Measurements from ENCODE around the gene ZCCHC24.
A peak's percentile ranks its signal among the peaks of the same experiment; 100 is the strongest.

The ZCCHC24 gene

GRCh38 chr10:79355420-79356017 lies 89.9 kb downstream of the ZCCHC24 start:
- DNase-seq = no peak

- no peak for DNase-seq
Observed at GRCh38 chr10:79354615-79355014, 90.8 kb downstream of the ZCCHC24 start.

GRCh38 chr10:79354141-79354540 lies 91.3 kb downstream of the ZCCHC24 start:
- DNase-seq = no peak

GRCh38 chr10:79353726-79354125 lies 91.7 kb downstream of the ZCCHC24 start:
- no peak for DNase-seq

GRCh38 chr10:79353000-79353406 lies 92.4 kb downstream of the ZCCHC24 start:
- DNase-seq = no peak

- DNase-seq = no peak
Observed at GRCh38 chr10:79352035-79352877, 93.2 kb downstream of the ZCCHC24 start.

- DNase-seq = no peak
Observed at GRCh38 chr10:79351332-79351731, 94.1 kb downstream of the ZCCHC24 start.

GRCh38 chr10:79350407-79351154 lies 94.8 kb downstream of the ZCCHC24 start:
- DNase-seq = no peak

- DNase-seq = no peak
Observed at GRCh38 chr10:79349766-79350406, 95.5 kb downstream of the ZCCHC24 start.

- no peak for DNase-seq
Observed at GRCh38 chr10:79349072-79349491, 96.3 kb downstream of the ZCCHC24 start.

- DNase-seq = no peak
Observed at GRCh38 chr10:79348640-79348988, 96.8 kb downstream of the ZCCHC24 start.

GRCh38 chr10:79347894-79348639 lies 97.4 kb downstream of the ZCCHC24 start:
- DNase-seq = peak; percentile 45

- peak; percentile 92 for DNase-seq
Observed at GRCh38 chr10:79347226-79347893, 98.1 kb downstream of the ZCCHC24 start, which contains the start of gene PPIF. TSS of gene PPIF (plus strand) at chr10:79347469. CDS start at chr10:79347549, 80 bp downstream.

- DNase-seq = peak; percentile 55
Observed at GRCh38 chr10:79346388-79347225, 98.8 kb downstream of the ZCCHC24 start.

GRCh38 chr10:79346012-79346340 lies 99.4 kb downstream of the ZCCHC24 start:
- no peak for DNase-seq

- no peak for DNase-seq
Observed at GRCh38 chr10:79345241-79346011, 100.0 kb downstream of the ZCCHC24 start.

- DNase-seq = no peak
Observed at GRCh38 chr10:79344502-79345195, 100.8 kb downstream of the ZCCHC24 start.

GRCh38 chr10:79342811-79343561 lies 102.4 kb downstream of the ZCCHC24 start:
- DNase-seq = no peak

GRCh38 chr10:79342295-79342761 lies 103.1 kb downstream of the ZCCHC24 start:
- DNase-seq = peak; percentile 64
